HEK293T (cell line): ENCODE measurements around the gene SP6.

Experiments used
- ARNT ChIP-seq: fragments of 450-650 bp; IDR thresholded peaks from 2 replicates; pipeline ENCODE4 v1.6.1; 2017; ENCODE audit warnings: mild to moderate bottlenecking
- ELF4 ChIP-seq: fragments of 450-650 bp; IDR thresholded peaks from 2 replicates; pipeline ENCODE4 v1.6.1; 2017; ENCODE audit warnings: antibody characterized with exemption
- FOXA1 ChIP-seq: fragments of 450-650 bp; IDR thresholded peaks from 2 replicates; pipeline ENCODE4 v1.6.1; 2016; ENCODE audit warnings: mild to moderate bottlenecking
- FOXK2 ChIP-seq: fragments of 450-650 bp; IDR thresholded peaks from 2 replicates; pipeline ENCODE4 v1.6.1; 2016; ENCODE audit warnings: mild to moderate bottlenecking
- FOXM1 ChIP-seq: fragments of 450-650 bp; IDR thresholded peaks from 2 replicates; pipeline ENCODE4 v1.6.1; 2017; ENCODE audit warnings: mild to moderate bottlenecking, borderline replicate concordance
- HDGF ChIP-seq: fragments of 450-650 bp; IDR thresholded peaks from 2 replicates; pipeline ENCODE4 v1.6.1; 2017; ENCODE audit warnings: antibody characterized with exemption, borderline replicate concordance
- LEF1 ChIP-seq: fragments of 450-650 bp; IDR thresholded peaks from 2 replicates; pipeline ENCODE4 v1.6.1; 2017; ENCODE audit warnings: mild to moderate bottlenecking, borderline replicate concordance
- SP1 ChIP-seq: fragments of 450-650 bp; IDR thresholded peaks from 2 replicates; pipeline ENCODE4 v1.6.1; 2017
- SUZ12 ChIP-seq: fragments of 450-650 bp; IDR thresholded peaks from 2 replicates; pipeline ENCODE4 v1.6.1; 2016; ENCODE audit warnings: mild to moderate bottlenecking
- TARDBP ChIP-seq: fragments of 450-650 bp; IDR thresholded peaks from 2 replicates; pipeline ENCODE4 v1.6.1; 2016
- ZNF384 ChIP-seq: fragments of 450-650 bp; IDR thresholded peaks from 2 replicates; pipeline ENCODE4 v1.6.1; 2016

DNA sequence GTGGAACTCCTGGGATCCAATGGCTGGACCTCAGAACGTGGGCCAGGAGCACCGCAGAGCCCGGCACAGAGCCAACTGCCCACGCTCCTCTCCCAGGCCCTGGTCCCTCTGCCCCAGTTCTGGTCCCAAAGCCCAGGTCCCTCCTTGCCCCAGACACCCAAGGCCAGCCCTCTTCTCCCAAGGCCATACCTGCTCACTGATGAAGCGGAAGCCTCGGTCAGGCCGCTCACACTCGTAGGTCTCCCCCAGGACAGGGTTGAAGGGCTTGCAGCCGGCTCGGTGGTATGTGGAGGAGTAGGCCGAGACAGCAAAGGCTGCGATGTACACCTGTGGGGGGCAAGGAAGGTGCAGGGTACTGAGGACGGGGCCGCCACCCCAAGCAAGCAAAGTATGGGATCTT is 37.9 kb downstream of the SP6 start:
- TF ChIP-seq FOXM1: no peak
- no peak for TF ChIP-seq SP1
- no peak for TF ChIP-seq ARNT
- no peak for TF ChIP-seq TARDBP
- no peak for TF ChIP-seq ELF4
- no peak for TF ChIP-seq FOXA1
- no peak for TF ChIP-seq ZNF384
- no peak for TF ChIP-seq HDGF
- no peak for TF ChIP-seq SUZ12
- TF ChIP-seq LEF1: no peak
- no peak for TF ChIP-seq FOXK2
